ENCODE results near the gene INSYN2B. TPM values are rescaled to one million over a fixed set of nuclear protein-coding genes. Genes with fewer than 3 reads are reported as not detected.

The INSYN2B gene
- total and polyA plus RNA-seq, 2 of the 8 experiments (the other 6 are each of a cell fraction or from before 2014, with no cell fraction given) = not detected

DNA sequence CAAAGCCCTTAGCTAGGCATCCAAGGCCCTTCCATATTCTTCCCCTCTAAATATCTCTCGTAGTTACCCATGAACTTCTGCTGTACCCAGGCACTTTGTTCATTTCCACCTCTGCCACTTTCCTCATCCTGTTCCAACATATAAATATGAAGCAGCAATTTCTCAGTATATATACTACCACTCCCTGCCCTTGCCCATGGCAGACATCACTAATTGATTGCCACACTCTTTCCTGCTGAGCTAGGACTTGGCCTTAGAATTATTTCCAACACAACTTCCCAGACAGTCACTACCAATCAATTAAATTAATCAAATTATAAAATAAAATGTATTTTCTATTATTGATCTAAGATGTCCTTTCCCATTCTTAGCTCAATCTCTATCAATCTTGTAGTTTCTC, 8.5 kb downstream of the INSYN2B start:
- no peak overlapping the region for H3K14ac ChIP-seq (ENCODE audit: insufficient read length)
- H2BK5ac ChIP-seq (ENCODE audit: low read depth, low read length) = no peak overlapping the region
- FAIRE-seq (no peak), DNase-seq (ENCODE audit: low read depth in 1 of 2, low spot score in 2 of 2) (no peak)
- no peak overlapping the region for H3K18ac ChIP-seq (ENCODE audit: extremely low read depth, low read length)
- no peaks in the 10 kb centered on the region for H4K20me1 ChIP-seq (replicated peaks in 1 of 2; ENCODE audit: control insufficient read depth in 1 of 2, insufficient read depth in 2 of 2, low read length in 2 of 2)
- no peak overlapping the region for H4K91ac ChIP-seq (replicated peaks; ENCODE audit: insufficient read length, low read length)
- H2BK12ac ChIP-seq (ENCODE audit: low read depth, low read length) = no peak overlapping the region
- no peak overlapping the region for H3K4me3 ChIP-seq (ENCODE audit: extremely low read depth in 1 of 4, insufficient read depth in 2 of 4, low read depth in 3 of 4, low read length in 4 of 4)
- H3K23me2 ChIP-seq (ENCODE audit: low read depth, low read length) = no peaks in the 10 kb centered on the region
- 90% methylated on average over 1 of the region's 1 CpG; no CpG with 5 or more reads in 1 of the 2 experiments for WGBS, 2 experiments (ENCODE audit: extremely low coverage in 1 of 2, insufficient coverage in 1 of 2, insufficient read length in 1 of 2, insufficient replicate concordance in 2 of 2, low coverage in 1 of 2, low lambda C conversion rate in 2 of 2, missing lambda C conversion rate in 1 of 2)
- H3K79me1 ChIP-seq (ENCODE audit: low read depth, low read length) = no peaks in the 10 kb centered on the region
- H3K9ac ChIP-seq (replicated peaks in 1 of 4; ENCODE audit: extremely low read depth in 1 of 4, low read depth in 3 of 4, low read length in 3 of 4) = no peak overlapping the region
- no peak overlapping the region for H3K23ac ChIP-seq (ENCODE audit: insufficient read length)
- POLR2A ChIA-PET (ENCODE audit: partially characterized antibody) = interaction anchor here (0.7 kb wide), 1 partner anchor 65 kb away, joined by 3 read pairs; no protein-coding TSS in a partner anchor
- H3K4ac ChIP-seq (replicated peaks; ENCODE audit: insufficient read length, low read depth, low read length) = no peak overlapping the region
- no peak overlapping the region for H3K27ac ChIP-seq (ENCODE audit: low read depth, low read length)
- no peaks in the 10 kb centered on the region for H3K36me3 ChIP-seq (ENCODE audit: control insufficient read depth in 2 of 4, insufficient read depth in 4 of 4, low read length in 3 of 4)
- no peak overlapping the region for H2BK20ac ChIP-seq (ENCODE audit: low read length)
- H2AK5ac ChIP-seq (ENCODE audit: low read depth, low read length) = no peak overlapping the region
- H3K27me3 ChIP-seq (replicated peaks in 1 of 4; ENCODE audit: control insufficient read depth in 3 of 4, extremely low read depth in 1 of 4, insufficient read depth in 3 of 4, low read length in 3 of 4) = peaks cover 0 to 1% (median 0%) of the 10 kb centered on the region in 4 experiments; a peak in 3 of 7 replicates
- no peak overlapping the region for H4K8ac ChIP-seq (ENCODE audit: extremely low read depth, insufficient read depth, low read length)
- H2BK15ac ChIP-seq (ENCODE audit: low read length) = no peak overlapping the region
- H3K4me1 ChIP-seq (replicated peaks in 1 of 4; ENCODE audit: control insufficient read depth in 3 of 4, insufficient read depth in 4 of 4, low read length in 3 of 4) = peaks cover 0 to 10% (median 4%) of the 10 kb centered on the region in 4 experiments; a peak in 6 of 7 replicates
- no peaks in the 10 kb centered on the region for H3K79me2 ChIP-seq (ENCODE audit: control insufficient read depth in 1 of 2, insufficient read depth in 2 of 2, low read length in 2 of 2)
- H2BK120ac ChIP-seq (replicated peaks; ENCODE audit: low read depth, low read length) = no peak overlapping the region
- no peak overlapping the region for H2AFZ ChIP-seq (ENCODE audit: low read length)
- H4K5ac ChIP-seq (ENCODE audit: insufficient read length, low read depth, low read length) = no peak overlapping the region
- no peak overlapping the region for H3K56ac ChIP-seq (replicated peaks; ENCODE audit: insufficient read length, low read depth, low read length)
- H3K9me3 ChIP-seq (ENCODE audit: insufficient read depth in 2 of 2, low read depth in 1 of 2, low read length in 1 of 2) = no peaks in the 10 kb centered on the region
- no peak overlapping the region for H3K4me2 ChIP-seq (ENCODE audit: insufficient read depth in 1 of 2, low read depth in 2 of 2, low read length in 2 of 2)
- CTCF ChIA-PET (ENCODE audit: partially characterized antibody) = interaction anchor here (0.9 to 3.0 kb wide), 7 partner anchors 9 to 103 kb away, joined by 3 to 25 read pairs (median 4); partner anchors contain the start of gene INSYN2B
- TF ChIP-seq SIX5 (IDR thresholded peaks at IDR 0.05; ENCODE audit: low read depth, low read length) = no peak
- no peak for TF ChIP-seq SP1 (IDR thresholded peaks at IDR 0.05; ENCODE audit: low read depth, low read length)
- no peak for TF ChIP-seq KDM4A (IDR thresholded peaks at IDR 0.05; ENCODE audit: low read depth, low read length, severe bottlenecking)
- no peak for TF ChIP-seq CTBP2 (IDR thresholded peaks at IDR 0.05; ENCODE audit: borderline replicate concordance, insufficient read depth, insufficient read length, low read length)
- TF ChIP-seq PHF8 (conservative IDR thresholded peaks at IDR 0.05; ENCODE audit: low read depth, low read length) = no peak
- TF ChIP-seq BACH1 (IDR thresholded peaks at IDR 0.05; ENCODE audit: low read length) = no peak
- no peak for TF ChIP-seq CREB1 (IDR thresholded peaks at IDR 0.05)
- no peak for TF ChIP-seq GTF2F1 (IDR thresholded peaks at IDR 0.05; ENCODE audit: borderline replicate concordance, low read depth, low read length)
- TF ChIP-seq POLR2A (IDR thresholded peaks at IDR 0.05; ENCODE audit: control extremely low read depth in 1 of 2, low read depth in 2 of 2, low read length in 2 of 2) = no peak
- no peak for TF ChIP-seq TCF12 (IDR thresholded peaks at IDR 0.05; ENCODE audit: low read depth, low read length)
- TF ChIP-seq CHD1 (IDR thresholded peaks at IDR 0.05; ENCODE audit: low read depth, low read length) = no peak
- TF ChIP-seq, protein P1, sequence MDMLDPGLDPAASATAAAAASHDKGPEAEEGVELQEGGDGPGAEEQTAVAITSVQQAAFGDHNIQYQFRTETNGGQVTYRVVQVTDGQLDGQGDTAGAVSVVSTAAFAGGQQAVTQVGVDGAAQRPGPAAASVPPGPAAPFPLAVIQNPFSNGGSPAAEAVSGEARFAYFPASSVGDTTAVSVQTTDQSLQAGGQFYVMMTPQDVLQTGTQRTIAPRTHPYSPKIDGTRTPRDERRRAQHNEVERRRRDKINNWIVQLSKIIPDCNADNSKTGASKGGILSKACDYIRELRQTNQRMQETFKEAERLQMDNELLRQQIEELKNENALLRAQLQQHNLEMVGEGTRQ (IDR thresholded peaks at IDR 0.05; ENCODE audit: low read length) = no peak
- no peak for TF ChIP-seq RBBP5 (IDR thresholded peaks at IDR 0.05; ENCODE audit: borderline replicate concordance, low read depth, low read length)
- no peak for TF ChIP-seq CEBPB (IDR thresholded peaks at IDR 0.05; ENCODE audit: low read depth, low read length)
